Ovary (tissue), 9 donors: ENCODE data around the gene WNT7B. TPM values are rescaled to one million over a fixed set of nuclear protein-coding genes. Genes with fewer than 3 reads are reported as not detected.

ENCODE experiments used
- DNase-seq, 5 donors: peaks; one replicate each; pipeline ENCODE4 v3.0.0-alpha.2; 2019 to 2020
- H3K27ac ChIP-seq, 2 donors: fragments of 200-600 bp; one replicate each; pipeline versions ENCODE4 v1.5.1 to v1.8.0; 2019 to 2022
- H3K27me3 ChIP-seq: fragments of 200-600 bp; one replicate; pipeline ENCODE4 v1.8.0; 2022
- H3K36me3 ChIP-seq: fragments of 200-600 bp; sonication (generic); one replicate; pipeline ENCODE4 v1.5.1; 2019
- H3K4me1 ChIP-seq: one replicate; pipeline ENCODE4 v1.8.1; 2013; ENCODE audit warnings: mild to moderate bottlenecking, moderate library complexity; ENCODE audit not compliant: insufficient read depth
- H3K4me3 ChIP-seq: fragments of 200-600 bp; sonication (generic); one replicate; pipeline ENCODE4 v1.5.1; 2017
- H3K9me3 ChIP-seq, 2 donors: fragments of 200-600 bp in 1 of 2; sonication (generic) in 1 of 2; one replicate each; pipeline versions ENCODE4 v1.5.1 to v1.8.1; 2013 to 2019; ENCODE audit warnings: mild to moderate bottlenecking in 1 of 2, moderate library complexity in 1 of 2
- EP300 ChIP-seq: sonication (generic); formaldehyde crosslinking; IDR thresholded peaks from one replicate; pipeline ENCODE4 v1.6.1; 2017; ENCODE audit warnings: antibody characterized with exemption
- POLR2A ChIP-seq: fragments of 450-650 bp; IDR thresholded peaks from one replicate; pipeline ENCODE4 v1.6.1; 2017; ENCODE audit warnings: antibody characterized with exemption, mild to moderate bottlenecking, moderate library complexity
- WGBS, 3 donors: extraction: QIAGEN DNeasy Blood & Tissue Kit in 1 of 3; methylation state at CpG; one replicate each; pipeline versions ENCODE4 v1.1.5 to v1.1.7; 2013 to 2017; 5-methylcytosine and 5-hydroxymethylcytosine counted together
- intact Hi-C, 4 donors: fragments of 100-400 bp; cut with DNase I; formaldehyde crosslinking; loops; one replicate each; pipeline versions ENCODE4 v1.11.0 to v1.15.1; 2022 to 2023
- polyA plus RNA-seq, 2 donors: library from polyadenylated mRNA; stranded (reverse); fragments of 200-250 nt in 1 of 2; fragments of 350-450 nt in 1 of 2; fragmentation: Illumina TruSeq in 1 of 2; extraction: RNeasy Lipid Tissue Mini Kit (QIAGEN cat#74804) in 1 of 2; gene quantifications; one replicate each; pipeline ENCODE4 v1.2.3, GENCODE V29; 2013 to 2014
- total RNA-seq, 7 donors: library from RNA; depleted of rRNA in 2 of 7; stranded (reverse); fragments of >200 nt in 2 of 7; fragmentation: NEBNext Ultra II Directional in 3 of 7; extraction: Animal tissue kit (Norgen Biotek cat#: 25700) in 3 of 7; gene quantifications; one replicate each; pipeline versions ENCODE4 v1.1.0 to v1.2.4, GENCODE V29; 2016 to 2023
- TF ChIP-seq, protein P1 (sequence below), 3 donors: fragments of 450-650 bp in 2 of 3; fragments of 200-600 bp in 1 of 3; IDR thresholded peaks; one replicate each; pipeline versions ENCODE4 v1.5.1 to v1.8.0; 2016 to 2022; ENCODE audit warnings: antibody characterized with exemption in 3 of 3, mild to moderate bottlenecking in 1 of 3
- donor health status: DM: no; HTN: no; CAD: no; lungs with moderate emphysema.
- donor health status: DM: no; HTN: no; CAD: no.
- donor health status: Bipolar disorder and iron deficiency.
- donor health status: DM: yes; HTN: yes; CAD: no.
- donor health status: DM: no; HTN: no; CAD: no.
- donor health status: DM: yes; HTN: yes; CAD: no.

Gene WNT7B
- total and polyA plus RNA-seq, 9 donors, result 0.22 to 2.5 (median 0.59) TPM; not detected in 5

DNA sequence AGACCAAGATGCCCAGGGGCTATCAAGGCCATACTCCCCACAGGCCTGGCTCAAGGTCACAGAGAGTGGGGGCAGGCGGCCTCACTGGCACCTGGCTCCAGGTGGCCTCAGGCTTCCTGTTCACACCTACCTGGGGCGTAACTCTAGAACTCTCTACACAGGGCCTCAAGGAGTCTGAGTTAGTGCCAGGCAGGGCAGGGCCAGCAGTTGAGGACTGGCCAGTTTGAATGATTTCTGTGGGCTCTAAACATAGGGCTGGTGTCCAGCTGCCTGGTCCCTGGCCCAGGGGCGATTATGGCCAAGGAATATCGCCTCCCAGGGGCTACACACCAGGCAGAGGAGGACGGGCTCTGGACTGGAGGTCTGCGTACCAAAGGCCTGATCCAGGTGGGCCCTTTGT lies 79.2 kb downstream of the WNT7B start:
- H3K27ac ChIP-seq, result no peak overlapping the region
- no peak for DNase-seq

DNA sequence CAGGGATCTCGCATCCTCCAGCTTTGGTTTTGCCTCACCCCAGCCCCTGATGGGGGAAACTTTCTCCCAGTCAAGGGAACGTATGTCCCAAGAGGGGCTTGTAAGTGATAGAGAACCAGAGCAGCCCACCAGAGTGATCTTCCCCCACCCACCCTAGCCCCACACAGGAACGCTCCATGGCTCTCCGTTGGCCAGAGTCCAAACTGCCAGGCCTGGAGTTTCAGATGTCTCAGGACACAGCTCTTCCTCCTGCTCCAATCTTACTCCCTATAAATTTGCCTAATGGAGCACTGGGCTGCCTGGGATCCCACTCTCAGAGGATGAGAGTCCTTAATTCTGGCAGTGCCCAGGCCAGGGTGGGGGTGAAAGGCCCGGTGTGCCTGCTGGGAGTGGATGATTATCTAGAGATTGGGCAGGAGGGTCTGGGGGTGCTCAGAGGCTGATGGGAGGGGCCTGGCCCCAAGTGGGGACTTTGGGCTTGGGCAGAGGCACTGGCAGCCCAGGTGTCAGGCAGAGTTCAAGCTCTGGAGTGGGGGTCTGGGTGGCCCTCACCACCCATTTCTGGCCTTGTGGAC lies 79.9 kb downstream of the WNT7B start:
- Histone ChIP-seq H3K36me3 (no peaks in the 10 kb centered on the region), H3K4me3 (no peak overlapping the region), H3K9me3 (no peaks in the 10 kb centered on the region), H3K4me1 (no peaks in the 10 kb centered on the region), H3K27ac (no peak overlapping the region), H3K27me3 (no peaks in the 10 kb centered on the region)
- intact Hi-C loops, result no loop called here
- TF ChIP-seq, protein P1, sequence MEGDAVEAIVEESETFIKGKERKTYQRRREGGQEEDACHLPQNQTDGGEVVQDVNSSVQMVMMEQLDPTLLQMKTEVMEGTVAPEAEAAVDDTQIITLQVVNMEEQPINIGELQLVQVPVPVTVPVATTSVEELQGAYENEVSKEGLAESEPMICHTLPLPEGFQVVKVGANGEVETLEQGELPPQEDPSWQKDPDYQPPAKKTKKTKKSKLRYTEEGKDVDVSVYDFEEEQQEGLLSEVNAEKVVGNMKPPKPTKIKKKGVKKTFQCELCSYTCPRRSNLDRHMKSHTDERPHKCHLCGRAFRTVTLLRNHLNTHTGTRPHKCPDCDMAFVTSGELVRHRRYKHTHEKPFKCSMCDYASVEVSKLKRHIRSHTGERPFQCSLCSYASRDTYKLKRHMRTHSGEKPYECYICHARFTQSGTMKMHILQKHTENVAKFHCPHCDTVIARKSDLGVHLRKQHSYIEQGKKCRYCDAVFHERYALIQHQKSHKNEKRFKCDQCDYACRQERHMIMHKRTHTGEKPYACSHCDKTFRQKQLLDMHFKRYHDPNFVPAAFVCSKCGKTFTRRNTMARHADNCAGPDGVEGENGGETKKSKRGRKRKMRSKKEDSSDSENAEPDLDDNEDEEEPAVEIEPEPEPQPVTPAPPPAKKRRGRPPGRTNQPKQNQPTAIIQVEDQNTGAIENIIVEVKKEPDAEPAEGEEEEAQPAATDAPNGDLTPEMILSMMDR (IDR thresholded peaks at IDR 0.05), result no peak
- no peak for TF ChIP-seq POLR2A
- DNase-seq, result peak in 1 of 5 donors; percentile 2
- 50 to 56% (median 51%) methylated on average over 5 of the region's 5 CpGs for WGBS, 3 donors

More for the DNA sequence above, 79.2 kb downstream of the WNT7B start:
- 82 to 94% (median 88%) methylated on average over 6 of the region's 6 CpGs for WGBS, 3 donors
- no peaks in the 10 kb centered on the region for H3K36me3 ChIP-seq
- no peaks in the 10 kb centered on the region for H3K27me3 ChIP-seq
- no peaks in the 10 kb centered on the region for H3K9me3 ChIP-seq
- intact Hi-C loops, result no loop called here
- no peak for TF ChIP-seq POLR2A
- TF ChIP-seq, protein P1 (IDR thresholded peaks at IDR 0.05), result no peak
- no peak for TF ChIP-seq EP300
- no peaks in the 10 kb centered on the region for H3K4me1 ChIP-seq
- H3K4me3 ChIP-seq, result no peak overlapping the region

DNA sequence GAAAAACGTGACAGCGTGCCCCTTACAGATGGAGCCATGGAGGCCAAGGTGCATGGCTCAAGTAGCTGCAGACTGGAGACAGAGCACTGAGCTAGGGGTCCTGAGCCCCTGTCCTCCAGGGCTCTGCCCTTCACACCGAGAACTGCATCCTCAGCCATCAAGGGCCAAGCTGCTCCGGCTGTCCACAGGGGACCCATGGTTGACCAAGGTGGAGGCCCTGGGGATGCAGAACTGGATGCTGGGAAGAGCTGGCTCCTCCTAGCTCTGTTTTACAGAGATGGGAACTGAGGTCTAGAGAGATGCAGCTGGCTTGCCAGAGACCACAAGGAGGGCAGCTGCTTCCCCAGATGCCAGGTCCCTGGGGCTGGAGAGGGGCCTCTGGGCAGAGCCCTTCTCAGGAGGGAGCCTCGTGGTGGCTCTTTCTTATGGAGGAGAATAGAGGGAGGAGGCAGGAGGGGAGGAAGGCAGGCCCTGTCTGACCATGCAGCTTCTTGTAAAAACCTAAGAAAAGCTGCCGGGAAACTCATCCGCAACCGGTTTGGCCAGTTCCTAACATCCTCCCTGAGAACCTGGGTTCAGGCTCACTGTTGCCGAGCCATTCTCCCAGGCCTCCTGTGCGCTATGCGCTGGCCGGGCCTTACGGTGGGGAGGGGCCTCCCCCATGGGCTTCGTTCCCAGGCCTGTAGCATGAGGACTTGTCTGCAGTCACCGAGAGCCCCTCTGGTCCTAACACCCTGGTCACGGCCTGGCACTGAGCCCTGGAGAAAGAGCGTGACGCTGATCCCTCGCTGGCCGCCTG lies 80.6 kb downstream of the WNT7B start:
- Histone ChIP-seq H3K27ac (no peak overlapping the region), H3K9me3 (no peaks in the 10 kb centered on the region), H3K4me3 (no peak overlapping the region), H3K36me3 (no peaks in the 10 kb centered on the region), H3K27me3 (no peaks in the 10 kb centered on the region), H3K4me1 (no peaks in the 10 kb centered on the region)
- DNase-seq, result peak in 1 of 5 donors; percentile 10
- WGBS, 3 donors, result 47 to 54% (median 51%) methylated on average over 20 of the region's 20 CpGs
- intact Hi-C loops, result no loop called here
- TF ChIP-seq, protein P1 (IDR thresholded peaks at IDR 0.05), result no peak
- no peak for TF ChIP-seq POLR2A
- TF ChIP-seq EP300, result no peak

DNA sequence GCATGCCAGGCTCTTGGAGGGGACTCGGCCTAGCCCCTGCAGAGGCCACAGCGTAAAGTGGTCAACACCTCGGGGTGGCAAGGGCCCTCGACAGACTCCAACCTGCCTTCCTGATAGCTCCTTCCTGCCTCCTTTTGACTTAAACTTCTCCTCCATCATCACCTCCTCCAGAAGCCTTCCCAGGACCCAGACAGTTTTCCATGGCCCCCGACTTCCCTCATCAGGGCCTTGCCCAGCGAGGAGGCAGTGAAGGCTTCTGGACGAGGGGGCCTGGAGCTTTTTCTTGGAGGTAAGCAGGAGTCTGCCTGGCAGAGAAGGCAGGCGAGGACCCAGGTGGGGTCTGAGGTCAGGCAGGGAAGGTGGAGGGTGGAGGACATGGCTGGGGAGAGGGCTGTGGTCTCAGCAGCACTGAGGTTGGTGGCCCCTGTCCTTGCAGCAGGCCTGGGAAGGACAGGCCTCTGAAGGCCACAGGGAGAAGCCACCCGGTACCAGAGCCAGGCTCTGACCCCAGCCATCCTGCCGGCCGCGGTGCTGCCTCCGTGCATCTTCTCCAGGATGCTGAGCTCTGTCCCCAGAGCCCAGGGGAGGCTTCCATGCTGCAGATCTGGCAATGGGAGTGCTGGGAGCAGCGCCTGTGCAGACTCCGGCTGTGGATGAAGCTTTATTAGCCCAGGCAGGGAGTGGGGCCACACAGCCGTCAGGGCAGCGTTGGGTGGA lies 81.4 kb downstream of the WNT7B start:
- no peaks in the 10 kb centered on the region for H3K9me3 ChIP-seq
- intact Hi-C loops, result no loop called here
- DNase-seq, result peak in 1 of 5 donors; percentile 9
- H3K27ac ChIP-seq, result no peak overlapping the region
- no peak overlapping the region for H3K4me3 ChIP-seq
- no peaks in the 10 kb centered on the region for H3K36me3 ChIP-seq
- H3K27me3 ChIP-seq, result no peaks in the 10 kb centered on the region
- 88 to 92% (median 88%) methylated on average over 17 of the region's 17 CpGs for WGBS, 3 donors
- no peaks in the 10 kb centered on the region for H3K4me1 ChIP-seq
- TF ChIP-seq POLR2A (no peak), EP300 (no peak)
- TF ChIP-seq, protein P1 (IDR thresholded peaks at IDR 0.05), result no peak
